NCI-H82 treated with DMSO at 0.1 percent for 48 hours (cell line): ENCODE data around the gene SWAP70.

ENCODE experiments used
- DNase-seq: peaks from one replicate; lab custom pipeline; 2025; ENCODE audit not compliant: unreplicated experiment; lab: John Stamatoyannopoulos, UW

The SWAP70 gene

GRCh38 chr11:9774109-9774508 lies 110.2 kb downstream of the SWAP70 start:
- no peak for DNase-seq

GRCh38 chr11:9774591-9775397 lies 110.9 kb downstream of the SWAP70 start:
- no peak for DNase-seq

GRCh38 chr11:9775398-9775779 lies 111.5 kb downstream of the SWAP70 start:
- DNase-seq: no peak

- DNase-seq: no peak
Observed at GRCh38 chr11:9776203-9776602, 112.3 kb downstream of the SWAP70 start.

GRCh38 chr11:9777066-9777465 lies 113.2 kb downstream of the SWAP70 start:
- DNase-seq: no peak

DNA sequence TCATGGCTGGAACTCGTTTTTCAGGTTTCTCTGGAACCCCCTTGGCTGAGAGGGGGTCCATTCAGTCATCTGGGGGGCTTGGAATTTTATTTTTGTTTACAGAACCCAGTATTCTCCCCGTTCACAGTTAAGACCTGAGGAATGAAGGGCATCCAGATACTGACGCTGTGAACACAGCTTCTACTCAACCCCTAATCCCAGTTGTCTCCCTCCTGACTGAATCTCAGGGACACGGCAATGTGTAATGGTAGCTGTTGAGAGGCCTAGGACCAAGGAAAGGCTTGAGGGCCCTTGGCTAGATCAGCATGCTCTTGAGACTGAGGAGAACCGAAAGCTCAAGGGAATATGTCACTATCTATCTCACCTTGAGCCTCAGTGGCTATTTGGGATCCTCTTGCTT lies 113.6 kb downstream of the SWAP70 start:
- DNase-seq: no peak

GRCh38 chr11:9780929-9781328 lies 117.1 kb downstream of the SWAP70 start:
- no peak for DNase-seq

DNA sequence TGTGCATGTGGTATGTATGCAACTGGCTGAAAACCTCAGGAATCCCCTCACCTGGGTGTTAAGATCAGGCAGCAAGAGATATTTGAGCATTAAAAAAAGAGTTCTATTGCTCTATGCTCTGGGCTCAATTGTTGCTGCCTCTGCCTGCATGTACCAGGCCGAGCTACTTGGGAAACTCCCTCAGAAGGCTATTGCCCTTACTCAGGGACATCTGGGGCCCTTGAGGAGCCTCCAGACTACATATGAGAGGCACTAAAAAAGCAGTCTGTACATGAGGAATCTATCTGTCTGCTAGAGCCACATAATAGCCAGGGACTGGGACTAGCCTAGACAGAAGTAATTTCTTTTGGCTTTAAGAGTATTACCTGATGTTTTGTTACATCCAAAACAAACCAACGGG lies 120.1 kb downstream of the SWAP70 start:
- DNase-seq: no peak

DNA sequence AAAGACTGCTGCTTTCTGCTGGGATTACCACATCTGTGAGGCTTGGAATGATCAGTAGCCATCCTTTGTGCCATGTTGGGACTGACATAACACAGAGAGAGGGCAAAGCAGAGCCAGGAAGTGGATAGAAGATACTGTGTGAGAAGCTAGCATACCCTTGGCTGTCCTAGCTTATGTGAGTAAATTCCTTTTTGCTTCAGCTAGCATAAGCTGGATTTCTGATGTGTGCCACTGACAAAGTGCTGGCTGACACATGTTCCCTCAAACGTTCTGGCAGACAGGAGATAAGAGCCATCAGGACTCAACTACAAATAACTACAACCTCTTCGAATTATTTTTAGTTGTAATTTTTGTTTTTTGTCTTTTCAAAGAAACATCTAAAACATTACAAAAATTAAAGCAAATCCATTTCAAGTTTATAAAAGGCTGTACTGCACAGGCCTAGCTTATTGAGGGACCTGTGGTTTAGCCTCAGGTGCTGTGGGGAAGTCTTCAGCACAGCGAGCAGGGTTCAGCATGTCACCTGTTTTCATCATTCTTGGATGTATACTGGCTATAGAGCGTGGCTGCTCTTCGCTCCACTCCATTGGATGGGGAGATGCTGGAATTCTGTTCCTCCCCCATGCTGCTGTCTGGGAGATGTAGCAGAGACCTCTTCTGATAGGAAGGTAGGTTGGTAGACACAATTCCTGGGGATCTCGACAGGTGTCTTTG lies 120.9 kb downstream of the SWAP70 start:
- DNase-seq: no peak

DNA sequence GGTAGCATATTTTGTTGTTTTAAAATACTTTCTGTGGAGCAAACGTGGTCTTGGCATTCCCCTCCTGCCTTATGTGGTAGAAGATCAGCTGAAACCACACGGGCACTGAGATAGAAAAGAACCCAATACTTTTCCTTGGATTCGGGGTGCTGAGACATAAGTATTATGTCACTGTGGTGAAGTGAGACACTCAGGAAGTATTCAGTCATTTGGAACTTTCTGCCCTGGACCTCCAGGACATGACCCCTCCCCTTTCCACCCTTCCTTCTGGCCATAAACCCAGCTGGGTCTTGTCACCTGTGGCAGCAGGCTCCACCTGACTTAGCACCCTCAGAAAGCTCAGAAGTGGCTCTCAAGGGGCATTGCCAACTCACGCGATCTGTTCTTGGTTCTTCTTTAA lies 123.4 kb downstream of the SWAP70 start:
- no peak for DNase-seq

DNA sequence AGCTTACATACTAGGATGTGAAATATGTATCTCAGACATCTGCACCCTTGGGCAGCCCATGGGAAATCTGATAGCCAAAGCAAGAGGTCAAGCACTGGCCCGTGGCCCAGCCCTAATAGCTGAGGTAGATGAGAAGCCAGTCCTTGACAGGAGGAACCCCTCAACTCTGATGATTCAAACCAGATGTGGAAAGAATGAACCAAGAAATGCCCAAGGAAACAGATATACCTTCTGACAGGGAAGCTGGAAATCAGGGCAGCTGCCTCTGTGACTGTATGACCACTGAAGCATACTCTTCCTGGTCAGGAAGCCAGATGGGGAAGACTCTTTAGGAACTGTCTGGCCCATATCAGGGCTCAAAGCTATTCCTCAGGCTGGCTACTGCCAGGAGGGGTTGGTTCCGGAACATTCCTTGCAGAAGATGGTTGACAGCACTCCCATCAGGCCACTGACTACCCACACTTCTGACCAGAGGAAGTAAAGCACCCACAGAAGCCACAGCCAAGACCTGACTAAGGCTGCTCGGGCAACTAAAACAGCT lies 124.2 kb downstream of the SWAP70 start:
- DNase-seq: no peak

GRCh38 chr11:9789910-9790309 lies 126.0 kb downstream of the SWAP70 start:
- DNase-seq: no peak

DNA sequence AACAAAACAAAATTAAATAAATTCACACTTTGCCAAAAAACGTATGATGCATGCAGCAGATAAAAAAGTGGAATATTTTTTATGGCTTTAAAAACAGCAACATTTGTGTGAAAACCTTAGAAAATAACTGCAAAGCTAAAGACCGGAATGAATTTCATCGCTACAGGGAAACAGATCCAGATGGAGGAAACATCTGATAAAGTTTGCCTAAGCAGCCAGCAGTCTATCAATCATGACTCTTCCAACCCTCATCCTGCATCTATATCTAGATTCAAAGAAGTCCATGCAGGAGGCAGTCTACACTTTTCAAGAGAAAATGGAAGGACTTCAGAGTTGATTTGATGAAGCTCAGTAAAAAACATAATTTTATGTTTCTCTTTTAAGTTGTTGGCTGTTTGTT lies 126.8 kb downstream of the SWAP70 start:
- DNase-seq: no peak

DNA sequence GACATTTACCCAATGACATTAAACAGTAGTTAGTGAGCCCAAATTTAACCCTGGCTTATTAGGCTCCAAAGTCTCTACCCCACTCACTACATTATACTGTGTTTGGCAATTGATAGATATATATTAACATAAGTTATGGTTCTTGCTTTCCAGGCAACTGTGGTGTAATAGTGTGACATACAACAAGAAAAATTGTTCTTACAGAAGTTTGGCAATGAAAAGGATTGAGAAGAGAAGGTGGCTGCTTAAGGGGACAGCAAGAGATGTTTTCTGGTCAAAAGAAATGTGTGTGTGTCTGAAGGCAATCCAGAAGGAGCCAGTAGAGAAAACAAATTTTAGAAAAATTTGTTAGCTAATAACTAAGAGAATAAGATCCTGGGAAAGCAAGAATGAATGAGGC lies 132.4 kb downstream of the SWAP70 start:
- no peak for DNase-seq

DNA sequence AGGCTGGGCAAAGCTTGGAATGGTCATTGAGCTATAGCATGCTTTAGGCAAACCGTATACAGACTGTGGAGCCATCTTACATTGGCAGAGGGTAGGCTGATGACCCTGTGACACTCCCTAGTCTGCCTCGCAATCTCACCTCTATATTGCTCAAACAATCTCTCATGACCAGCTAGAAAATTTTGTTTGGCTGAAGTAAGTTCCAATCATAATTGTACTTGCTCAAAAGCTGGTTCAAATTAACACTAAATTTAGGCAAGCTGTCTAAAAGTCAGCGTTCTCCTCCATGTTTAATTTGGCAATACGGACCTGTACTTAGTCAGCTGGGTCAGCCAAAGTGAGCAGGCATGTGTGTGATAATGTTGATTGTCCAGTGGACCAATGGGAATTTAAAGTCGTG lies 133.0 kb downstream of the SWAP70 start:
- no peak for DNase-seq

GRCh38 chr11:9797300-9797699 lies 133.4 kb downstream of the SWAP70 start:
- DNase-seq: no peak

DNA sequence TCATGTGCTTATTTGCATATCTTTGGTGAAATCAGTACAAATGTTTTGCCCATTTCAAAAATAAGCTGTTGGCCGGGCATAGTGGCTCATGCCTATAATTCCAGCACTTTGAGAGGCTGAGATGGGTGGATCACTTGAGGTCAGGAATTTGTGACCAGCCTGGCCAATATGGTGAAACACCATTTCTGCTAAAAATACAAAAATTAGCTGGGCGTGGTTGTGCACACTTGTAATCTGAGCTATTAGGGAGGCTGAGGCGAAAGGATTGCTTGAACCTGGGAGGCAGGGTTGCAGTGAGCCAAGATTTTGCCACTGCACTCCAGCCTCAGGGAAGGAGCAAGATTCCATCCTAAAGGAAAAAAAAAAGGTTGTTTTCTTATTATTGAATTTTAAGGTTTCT lies 136.0 kb downstream of the SWAP70 start:
- no peak for DNase-seq

DNA sequence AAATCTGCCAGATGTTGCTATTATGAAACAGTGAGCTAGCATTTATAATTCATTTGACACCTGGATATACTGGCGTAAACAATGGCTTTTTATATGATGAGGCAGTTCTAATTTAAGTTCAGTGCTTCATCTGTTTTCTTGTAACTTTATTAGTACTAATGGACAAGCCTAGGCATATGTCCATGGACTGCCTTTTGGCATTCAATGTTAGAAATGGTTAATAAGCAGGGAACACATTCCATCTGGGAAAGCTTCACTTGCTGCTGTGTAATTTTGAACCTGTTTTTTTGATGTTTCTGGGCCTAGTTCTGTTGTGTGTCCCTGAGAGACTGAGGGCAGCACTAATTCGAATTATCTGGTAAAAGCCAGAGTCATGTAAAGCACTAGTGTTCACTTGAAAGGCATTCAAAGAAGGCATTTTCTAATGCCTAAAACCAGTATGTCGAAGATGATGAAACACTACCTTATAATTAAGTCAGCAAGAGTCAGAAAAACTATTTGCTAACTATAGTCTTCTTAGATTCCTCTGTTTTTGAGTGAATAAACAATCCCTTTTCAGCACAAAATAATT lies 138.5 kb downstream of the SWAP70 start:
- no peak for DNase-seq
